Neural crest cell (in vitro differentiated cells): ENCODE measurements around the gene PREX1. TPM values are rescaled to one million over a fixed set of nuclear protein-coding genes. Genes with fewer than 3 reads are reported as not detected.

Experiments used
- DNase-seq: peaks from one replicate; pipeline ENCODE4 v3.0.0; 2021; ENCODE audit warnings: low read depth, mixed read lengths, low spot score
- H3K27ac Mint-ChIP-seq: one replicate; pipeline ENCODE4 v1.8.0; 2021; ENCODE audit warnings: mild to moderate bottlenecking, mixed read lengths; ENCODE audit not compliant: unreplicated experiment
- H3K27me3 Mint-ChIP-seq: 2 replicates; pipeline ENCODE4 v1.8.0; 2021; ENCODE audit warnings: low read depth, mild to moderate bottlenecking, mixed read lengths
- H3K36me3 Mint-ChIP-seq: 2 replicates; pipeline ENCODE4 v1.8.0; 2021; ENCODE audit warnings: low read depth, mild to moderate bottlenecking, mixed read lengths
- H3K4me1 Mint-ChIP-seq: 2 replicates; pipeline ENCODE4 v1.8.0; 2021; ENCODE audit warnings: mixed read lengths
- H3K4me3 Mint-ChIP-seq: one replicate; pipeline ENCODE4 v1.8.0; 2021; ENCODE audit warnings: mild to moderate bottlenecking, mixed read lengths
- H3K9me3 Mint-ChIP-seq: 2 replicates; pipeline ENCODE4 v1.8.0; 2021; ENCODE audit warnings: mixed read lengths
- CTCF ChIP-seq: fragments of 200-600 bp; sonication (generic); conservative IDR thresholded peaks from 2 replicates; pipeline ENCODE4 v1.5.0; 2021; ENCODE audit warnings: antibody characterized with exemption, mild to moderate bottlenecking
- total RNA-seq: library from RNA; stranded (reverse); gene quantifications from 2 replicates; pipeline ENCODE4 v1.2.1, GENCODE V29; 2021

Gene PREX1
- total RNA-seq, 1 donor from 2014 or later = 72.4 TPM

DNA sequence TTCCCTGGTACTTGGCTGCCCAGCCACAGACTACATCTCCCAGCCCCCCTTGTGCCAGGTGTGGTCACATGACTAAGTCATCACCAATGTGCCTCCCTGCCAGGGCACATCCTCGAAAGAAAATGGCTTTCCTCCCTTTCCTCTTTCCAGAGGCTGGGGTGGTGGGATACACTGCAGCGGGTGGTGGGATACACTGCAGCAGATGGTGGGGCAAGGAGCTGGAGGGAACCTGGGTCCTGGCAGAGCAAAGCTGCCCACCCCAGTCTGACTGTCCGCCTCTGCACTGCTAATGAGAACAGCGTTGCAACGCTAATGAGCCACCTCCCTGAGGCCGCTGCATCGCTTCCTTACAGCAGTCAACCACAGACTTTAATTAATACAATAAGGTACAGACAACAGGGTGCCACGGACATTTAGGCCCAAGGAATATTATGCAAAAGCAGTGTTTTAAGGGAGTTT, 125.3 kb downstream of the PREX1 start:
- no peak for DNase-seq
- no peak overlapping the region for H3K27ac Mint-ChIP-seq
- H3K4me1 Mint-ChIP-seq = peaks cover 22% of the 10 kb centered on the region
- no peak overlapping the region for H3K4me3 Mint-ChIP-seq
- TF ChIP-seq CTCF = no peak
- peaks cover 6% of the 10 kb centered on the region for H3K9me3 Mint-ChIP-seq
- no peaks in the 10 kb centered on the region for H3K27me3 Mint-ChIP-seq
- H3K36me3 Mint-ChIP-seq = peaks cover 25% of the 10 kb centered on the region

DNA sequence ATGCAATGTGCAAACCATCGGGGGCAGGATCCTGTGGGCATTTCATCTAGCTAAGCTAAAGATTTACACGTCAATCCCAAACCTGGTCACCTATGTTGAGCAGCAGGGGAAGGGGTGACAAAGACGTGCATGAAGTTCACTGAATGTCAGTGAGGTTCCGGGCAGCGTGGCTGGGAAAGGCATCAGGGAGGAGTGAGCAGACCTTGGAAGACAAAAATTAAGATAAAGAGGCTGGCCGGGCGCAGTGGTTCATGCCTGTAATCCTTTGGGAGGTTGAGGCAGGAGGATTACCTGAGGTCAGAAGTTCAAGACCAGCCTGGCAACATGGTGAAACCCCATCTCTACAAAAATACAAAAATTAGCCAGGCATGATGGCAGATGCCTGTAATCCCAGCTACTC, 126.1 kb downstream of the PREX1 start:
- H3K9me3 Mint-ChIP-seq = peaks cover 6% of the 10 kb centered on the region
- no peak overlapping the region for H3K27ac Mint-ChIP-seq
- peaks cover 17% of the 10 kb centered on the region for H3K4me1 Mint-ChIP-seq
- no peaks in the 10 kb centered on the region for H3K27me3 Mint-ChIP-seq
- no peak for TF ChIP-seq CTCF
- H3K4me3 Mint-ChIP-seq = no peak overlapping the region
- no peak for DNase-seq
- peaks cover 20% of the 10 kb centered on the region for H3K36me3 Mint-ChIP-seq

DNA sequence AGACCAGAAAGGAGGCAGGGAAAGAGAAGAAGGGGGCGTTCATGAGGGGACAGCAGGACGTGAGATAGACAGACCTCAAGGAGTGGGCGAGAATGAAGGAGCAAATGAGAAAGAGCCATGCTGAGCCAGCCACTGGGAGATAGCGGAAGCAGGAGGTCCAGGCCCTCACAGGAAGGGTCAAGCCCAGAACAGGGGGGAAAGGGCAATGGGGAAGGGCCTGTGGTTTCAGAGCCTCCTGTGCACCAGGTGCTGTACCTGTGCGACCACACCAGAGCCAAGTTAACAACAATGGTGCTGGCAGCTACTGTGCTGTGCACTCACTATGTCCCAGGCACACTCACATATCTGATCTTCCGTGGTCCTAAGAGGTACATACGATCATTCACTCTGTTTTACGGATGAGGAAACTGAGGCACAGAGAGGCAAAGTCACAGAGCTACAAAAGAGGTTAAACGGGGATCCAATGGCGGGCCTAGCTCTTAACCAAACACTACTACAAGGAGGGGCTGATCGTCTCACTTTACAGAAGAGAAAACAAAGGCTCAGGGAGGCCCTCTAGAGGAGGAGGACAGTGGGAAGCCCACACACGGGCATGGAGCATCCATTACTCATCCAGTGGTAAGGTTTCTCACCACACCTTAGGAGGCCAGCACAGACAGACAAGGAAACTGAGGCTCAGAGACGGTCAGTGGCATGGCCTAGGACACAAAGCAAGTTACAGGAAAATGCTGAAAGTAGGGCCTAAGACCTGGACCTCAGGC, 129.1 kb downstream of the PREX1 start:
- Mint-ChIP-seq H3K27ac (peak overlapping the region; percentile 74), H3K36me3 (peaks cover 32% of the 10 kb centered on the region), H3K4me3 (no peak overlapping the region), H3K9me3 (peaks cover 6% of the 10 kb centered on the region), H3K27me3 (no peaks in the 10 kb centered on the region), H3K4me1 (peaks cover 17% of the 10 kb centered on the region)
- no peak for DNase-seq
- no peak for TF ChIP-seq CTCF

DNA sequence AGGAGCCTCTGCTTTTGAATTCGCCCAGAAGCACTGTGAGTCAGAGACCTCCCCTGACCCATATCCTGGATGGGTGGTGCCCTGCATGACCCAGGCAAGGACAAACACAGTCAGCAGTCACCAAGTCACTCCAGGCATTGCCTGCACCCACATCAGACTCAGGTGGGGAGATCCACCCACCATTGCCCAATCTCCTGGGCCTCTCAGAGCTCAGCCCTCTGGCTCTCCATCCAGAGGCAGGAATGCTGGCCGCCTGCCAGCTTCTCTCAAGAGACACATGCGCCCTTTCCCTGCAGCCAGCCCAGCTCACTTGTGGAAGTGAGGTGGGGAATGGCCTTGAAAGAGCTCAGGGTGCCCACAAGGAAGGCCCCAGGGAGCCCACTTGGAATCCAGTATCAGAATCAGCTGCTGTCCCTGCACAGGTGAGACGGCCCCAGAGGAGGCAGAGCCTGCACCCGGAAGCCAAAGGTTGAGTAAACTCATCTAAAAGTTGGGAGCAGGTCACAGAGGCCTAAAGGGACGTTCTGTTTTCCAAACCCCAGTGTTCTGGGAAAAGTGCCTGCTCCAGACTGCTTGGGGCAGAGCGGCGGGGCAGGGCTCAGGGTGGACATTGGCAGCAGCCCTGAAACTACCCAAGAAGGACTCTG, 129.8 kb downstream of the PREX1 start:
- peaks cover 32% of the 10 kb centered on the region for H3K36me3 Mint-ChIP-seq
- no peak for DNase-seq
- no peak for TF ChIP-seq CTCF
- H3K4me3 Mint-ChIP-seq = no peak overlapping the region
- H3K27me3 Mint-ChIP-seq = no peaks in the 10 kb centered on the region
- H3K9me3 Mint-ChIP-seq = peaks cover 6% of the 10 kb centered on the region
- peak overlapping the region; percentile 74 for H3K27ac Mint-ChIP-seq
- peaks cover 17% of the 10 kb centered on the region for H3K4me1 Mint-ChIP-seq

GRCh38 chr20:48696671-48697070, 131.1 kb downstream of the PREX1 start:
- Mint-ChIP-seq H3K4me3 (no peak overlapping the region), H3K4me1 (peaks cover 17% of the 10 kb centered on the region), H3K27ac (no peak overlapping the region), H3K9me3 (peaks cover 6% of the 10 kb centered on the region), H3K27me3 (no peaks in the 10 kb centered on the region), H3K36me3 (peaks cover 32% of the 10 kb centered on the region)
- TF ChIP-seq CTCF = no peak
- no peak for DNase-seq
